Measurements from ENCODE around the gene DKK1.

DNA sequence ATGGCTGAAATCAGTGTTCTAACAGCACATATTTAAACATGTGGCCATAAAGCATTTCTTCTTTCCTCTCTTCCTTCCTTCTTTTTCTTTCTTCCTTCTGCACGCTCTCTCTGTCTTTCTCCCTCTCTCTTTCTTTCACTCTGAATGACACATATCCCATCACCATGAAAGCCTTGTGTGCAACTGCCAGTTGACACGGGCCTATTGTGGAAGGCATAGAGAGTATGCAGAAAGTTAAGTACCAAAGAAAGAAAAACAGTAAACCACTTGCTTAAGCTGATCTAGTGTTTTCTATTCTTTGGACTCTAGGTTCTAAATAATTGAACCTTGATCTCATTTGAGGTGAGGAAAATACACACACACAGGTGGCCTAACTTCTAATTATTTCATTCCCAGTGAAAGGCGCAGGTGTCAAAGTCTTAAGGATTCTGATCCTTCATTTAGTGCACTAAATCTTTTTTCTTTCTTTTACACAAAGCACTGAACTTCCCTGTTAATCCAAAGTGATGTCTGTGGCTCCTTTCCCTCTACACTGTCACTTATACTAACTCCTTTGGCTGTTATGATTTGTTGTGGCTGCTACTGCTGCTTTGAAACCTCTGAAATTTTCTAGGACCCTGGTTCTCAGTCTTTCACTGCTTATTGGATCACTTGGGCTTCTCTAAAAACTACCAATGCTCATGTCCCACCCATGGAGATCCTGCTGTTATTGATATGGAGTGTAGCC, 17.7 kb downstream of the DKK1 start:
- no peak for TF ChIP-seq ZNF274 (IDR thresholded peaks at IDR 0.05; ENCODE audit: low read depth, low read length)
- no peak for TF ChIP-seq SUZ12 (IDR thresholded peaks at IDR 0.05; ENCODE audit: extremely low read depth, insufficient read depth, insufficient read length)

Measured in NT2/D1 (cell line).